ENCODE data around the gene NKX3-2.

The NKX3-2 gene

GRCh38 chr4:13545394-13545808 lies 1.1 kb upstream of the NKX3-2 start:
- no peak for DNase-seq (ENCODE audit: low read depth)

- no peak for DNase-seq (ENCODE audit: low read depth)
Observed at GRCh38 chr4:13544606-13545393, 492 bp upstream of the NKX3-2 start.

DNA sequence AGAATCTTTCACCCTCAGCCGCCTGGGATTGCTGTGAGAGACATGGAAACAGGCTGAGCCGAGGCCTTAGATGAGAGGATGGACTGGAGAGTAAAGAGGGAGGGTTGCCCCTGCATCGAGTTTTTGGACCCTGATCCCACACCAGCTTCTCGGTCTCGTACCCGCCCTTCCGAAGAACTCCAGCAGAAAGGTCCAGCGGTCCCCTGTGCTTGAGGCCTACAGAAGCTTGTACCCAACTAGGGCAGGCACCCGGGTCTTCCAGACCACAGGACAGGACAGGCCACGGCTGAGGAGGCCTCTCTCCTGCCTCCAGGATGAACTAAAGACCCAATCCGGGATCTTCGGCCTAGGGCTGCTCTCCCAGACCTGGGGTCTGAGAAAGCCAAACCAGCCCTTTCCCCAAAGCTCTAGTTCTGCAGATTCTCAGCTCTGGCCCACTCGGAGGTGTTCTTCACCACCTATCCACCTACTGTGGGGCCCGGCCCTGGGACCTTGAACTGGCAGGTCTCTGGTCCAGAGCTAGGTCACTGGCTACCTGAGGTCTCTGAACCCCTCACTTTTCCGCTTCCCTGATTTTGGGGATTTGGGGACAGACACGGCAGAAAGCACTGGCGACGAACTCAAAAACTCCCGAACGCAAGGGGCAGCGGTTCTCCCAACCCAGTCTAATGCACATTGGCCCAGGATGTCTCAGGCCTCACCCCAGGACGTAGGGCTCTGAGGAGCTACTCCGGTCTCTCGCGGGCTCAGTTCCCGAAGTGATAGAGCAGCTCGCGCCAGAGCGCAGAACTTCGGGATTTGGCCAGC lies 1.1 kb downstream of the NKX3-2 start:
- no peak for DNase-seq (ENCODE audit: low read depth)

DNA sequence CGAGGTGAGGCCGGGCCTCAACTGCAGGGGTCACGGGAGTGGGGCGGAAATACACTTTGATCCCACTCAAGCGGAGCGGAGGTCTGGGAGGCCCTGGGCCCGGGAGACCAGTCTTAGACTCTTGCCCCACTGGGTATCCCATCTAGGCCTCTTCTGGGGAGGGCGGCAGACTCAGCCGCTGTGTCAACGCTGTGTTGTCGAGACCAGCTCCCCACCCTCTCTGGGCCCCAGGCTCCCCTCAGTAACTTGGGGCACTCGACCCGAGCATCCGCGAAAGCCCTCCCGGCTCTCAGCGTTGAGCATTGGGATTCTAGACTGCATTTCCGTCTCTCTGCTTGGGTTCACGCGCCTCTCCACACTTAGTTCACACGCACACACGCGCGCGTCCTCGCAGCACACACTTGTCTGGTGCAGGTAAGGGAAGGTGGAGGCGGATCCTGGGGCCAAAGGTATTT lies 1.7 kb downstream of the NKX3-2 start:
- no peak for DNase-seq (ENCODE audit: low read depth)

- no peak for DNase-seq (ENCODE audit: low read depth)
Observed at GRCh38 chr4:13541720-13542576, 2.4 kb downstream of the NKX3-2 start.

DNA sequence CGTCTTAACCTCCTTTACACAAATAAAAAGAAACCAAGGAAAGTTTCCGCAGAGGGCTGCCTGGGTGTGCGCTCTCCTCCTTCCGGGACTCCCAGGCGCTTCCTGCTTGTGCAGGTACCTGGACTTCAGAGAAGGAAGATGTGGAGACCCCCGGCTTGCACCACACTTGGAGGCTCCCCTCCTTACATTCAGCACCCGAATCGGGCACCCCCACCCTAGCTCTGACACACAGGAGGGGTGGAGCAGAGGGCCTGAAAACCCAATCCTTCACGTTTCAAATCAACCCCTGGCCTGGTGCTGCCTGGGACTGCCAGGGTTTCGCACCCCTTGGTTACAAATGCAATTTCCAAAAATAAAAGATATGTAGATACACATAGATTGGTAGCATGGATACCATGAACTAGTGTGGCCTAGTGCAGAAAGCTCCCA lies 3.1 kb downstream of the NKX3-2 start:
- no peak for DNase-seq (ENCODE audit: low read depth)

GRCh38 chr4:13540446-13541175 lies 3.7 kb downstream of the NKX3-2 start:
- DNase-seq (ENCODE audit: low read depth): no peak

DNA sequence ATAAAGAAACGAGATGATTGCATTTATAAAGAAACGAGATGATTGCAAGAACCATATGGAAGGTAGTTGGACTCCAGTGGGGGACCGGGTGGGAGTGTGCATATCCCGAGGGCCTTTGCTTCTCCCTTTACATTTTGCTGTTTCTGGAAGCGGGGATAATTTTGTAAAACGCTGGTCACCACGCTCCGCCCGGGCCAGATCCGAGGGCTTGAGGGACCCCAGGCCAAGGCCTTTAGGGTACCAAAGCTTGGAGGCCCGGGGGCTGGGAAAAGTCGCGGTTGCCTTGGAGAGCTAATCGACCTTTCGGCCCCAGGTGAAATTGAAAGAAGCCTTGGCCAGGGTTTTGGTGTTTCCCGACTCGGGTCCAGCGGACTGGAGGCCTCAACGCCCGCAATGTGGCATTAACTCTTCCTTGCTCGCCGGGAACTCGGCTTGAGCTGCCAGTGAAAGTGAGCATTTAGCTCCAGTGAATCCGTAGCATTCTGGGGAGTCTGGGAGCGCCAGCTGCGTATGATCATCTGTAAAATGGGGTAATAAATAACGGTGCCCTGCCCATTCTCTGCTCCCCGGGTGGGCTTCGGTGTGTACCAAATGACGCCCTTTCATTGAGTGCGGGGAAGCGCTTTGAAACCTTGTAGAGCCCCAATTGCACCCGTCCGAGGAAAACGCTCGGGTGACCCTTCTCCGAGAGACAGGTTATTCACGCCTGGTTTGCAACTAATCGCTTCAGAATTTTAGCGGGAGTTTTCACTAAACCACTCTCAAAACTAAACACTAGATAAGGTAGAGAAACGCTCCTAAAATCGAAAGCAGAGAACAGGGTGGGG lies 4.5 kb downstream of the NKX3-2 start:
- no peak for DNase-seq (ENCODE audit: low read depth)

- no peak for DNase-seq (ENCODE audit: low read depth)
Observed at GRCh38 chr4:13539047-13539618, 5.2 kb downstream of the NKX3-2 start.

DNA sequence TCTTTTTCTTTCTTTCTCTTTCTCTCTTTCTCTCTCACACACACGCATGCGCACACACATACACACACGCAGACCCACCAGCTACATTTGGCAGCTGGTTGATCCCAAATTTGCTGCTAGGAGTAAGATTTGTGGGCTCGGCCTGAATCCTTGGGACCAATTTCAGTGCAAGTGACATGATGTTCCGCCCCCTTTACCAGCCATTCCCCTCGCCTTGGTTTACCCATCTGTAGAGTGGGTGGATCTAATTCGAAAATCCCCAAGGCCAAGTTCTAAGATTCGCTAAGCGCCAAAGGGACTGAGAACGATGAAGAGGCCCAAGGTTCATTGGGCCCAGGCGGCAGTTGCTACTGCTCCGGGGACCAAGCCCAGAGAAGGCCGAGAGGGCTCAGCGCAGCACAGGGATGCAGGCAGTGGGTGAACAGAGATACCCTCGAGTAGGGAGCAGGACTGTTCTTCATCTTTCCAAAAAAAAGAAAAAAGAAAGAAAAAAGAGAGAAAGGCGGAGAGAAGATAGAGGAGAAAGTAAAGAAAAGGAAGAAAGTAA lies 5.8 kb downstream of the NKX3-2 start:
- no peak for DNase-seq (ENCODE audit: low read depth)

DNA sequence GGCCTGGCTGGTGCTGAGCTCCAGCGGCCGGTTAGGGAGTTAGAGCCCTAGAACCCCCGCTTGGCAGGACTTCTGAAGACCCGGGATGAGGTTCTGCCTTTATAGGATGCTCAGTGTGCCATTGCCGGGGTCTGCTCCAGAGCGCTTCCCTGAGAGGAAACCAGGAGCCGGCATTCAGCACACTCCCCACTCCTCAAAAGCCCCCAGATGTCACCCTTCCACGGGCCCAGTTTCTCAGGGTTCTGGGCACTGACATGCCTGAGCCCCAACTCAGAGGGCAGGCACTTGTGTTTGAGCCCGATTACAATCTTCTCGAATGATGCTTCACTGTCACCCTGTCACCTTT lies 6.5 kb downstream of the NKX3-2 start:
- no peak for DNase-seq (ENCODE audit: low read depth)

GRCh38 chr4:13537011-13537831 lies 7.1 kb downstream of the NKX3-2 start:
- DNase-seq (ENCODE audit: low read depth): no peak

- DNase-seq (ENCODE audit: low read depth): no peak
Observed at GRCh38 chr4:13536607-13537006, 7.7 kb downstream of the NKX3-2 start.

- DNase-seq (ENCODE audit: low read depth): no peak
Observed at GRCh38 chr4:13535708-13536361, 8.5 kb downstream of the NKX3-2 start.

- DNase-seq (ENCODE audit: low read depth): no peak
Observed at GRCh38 chr4:13535118-13535517, 9.2 kb downstream of the NKX3-2 start.

GRCh38 chr4:13534344-13535063 lies 9.8 kb downstream of the NKX3-2 start:
- DNase-seq (ENCODE audit: low read depth): no peak

- no peak for DNase-seq (ENCODE audit: low read depth)
Observed at GRCh38 chr4:13533670-13534343, 10.5 kb downstream of the NKX3-2 start.

GRCh38 chr4:13531625-13531998 lies 12.7 kb downstream of the NKX3-2 start:
- no peak for DNase-seq (ENCODE audit: low read depth)

Data from GM04504 (cell line).